Measurements from ENCODE around the gene GRM1.

GRM1 gene

GRCh38 chr6:146367061-146367460, 338.2 kb downstream of the GRM1 start:
- no peak overlapping the region for H3K4me3 Mint-ChIP-seq
- H3K27me3 Mint-ChIP-seq = no peaks in the 10 kb centered on the region
- H3K36me3 Mint-ChIP-seq = no peaks in the 10 kb centered on the region
- peaks cover 14% of the 10 kb centered on the region for H3K9me3 Mint-ChIP-seq
- no peak overlapping the region for H3K27ac Mint-ChIP-seq
- no peaks in the 10 kb centered on the region for H3K4me1 Mint-ChIP-seq

- Mint-ChIP-seq H3K27ac (no peak overlapping the region), H3K4me3 (no peak overlapping the region), H3K27me3 (no peaks in the 10 kb centered on the region), H3K9me3 (peaks cover 17% of the 10 kb centered on the region), H3K4me1 (no peaks in the 10 kb centered on the region), H3K36me3 (no peaks in the 10 kb centered on the region)
Measured at GRCh38 chr6:146369866-146370265, 341.0 kb downstream of the GRM1 start.

GRCh38 chr6:146381486-146381885, 352.6 kb downstream of the GRM1 start:
- H3K27ac Mint-ChIP-seq = no peak overlapping the region
- peaks cover 5% of the 10 kb centered on the region for H3K27me3 Mint-ChIP-seq
- H3K9me3 Mint-ChIP-seq = no peaks in the 10 kb centered on the region
- no peaks in the 10 kb centered on the region for H3K36me3 Mint-ChIP-seq
- no peaks in the 10 kb centered on the region for H3K4me1 Mint-ChIP-seq
- H3K4me3 Mint-ChIP-seq = no peak overlapping the region

GRCh38 chr6:146388736-146389364, 360.0 kb downstream of the GRM1 start:
- H3K27me3 Mint-ChIP-seq = no peaks in the 10 kb centered on the region
- H3K4me3 Mint-ChIP-seq = no peak overlapping the region
- no peaks in the 10 kb centered on the region for H3K36me3 Mint-ChIP-seq
- no peak overlapping the region for H3K27ac Mint-ChIP-seq
- no peaks in the 10 kb centered on the region for H3K4me1 Mint-ChIP-seq
- no peaks in the 10 kb centered on the region for H3K9me3 Mint-ChIP-seq

- Mint-ChIP-seq H3K4me3 (no peak overlapping the region), H3K27ac (no peak overlapping the region), H3K9me3 (no peaks in the 10 kb centered on the region), H3K27me3 (no peaks in the 10 kb centered on the region), H3K4me1 (no peaks in the 10 kb centered on the region), H3K36me3 (no peaks in the 10 kb centered on the region)
Measured at GRCh38 chr6:146389740-146390139, 360.9 kb downstream of the GRM1 start.

GRCh38 chr6:146397638-146398037, 368.8 kb downstream of the GRM1 start:
- Mint-ChIP-seq H3K36me3 (no peaks in the 10 kb centered on the region), H3K9me3 (no peaks in the 10 kb centered on the region), H3K27me3 (no peaks in the 10 kb centered on the region), H3K4me3 (no peak overlapping the region), H3K27ac (no peak overlapping the region), H3K4me1 (no peaks in the 10 kb centered on the region)

- H3K27me3 Mint-ChIP-seq = no peaks in the 10 kb centered on the region
- H3K4me1 Mint-ChIP-seq = no peaks in the 10 kb centered on the region
- H3K4me3 Mint-ChIP-seq = no peak overlapping the region
- H3K36me3 Mint-ChIP-seq = no peaks in the 10 kb centered on the region
- H3K27ac Mint-ChIP-seq = no peak overlapping the region
- H3K9me3 Mint-ChIP-seq = peaks cover 5% of the 10 kb centered on the region
Measured at GRCh38 chr6:146402476-146402875, 373.6 kb downstream of the GRM1 start.

- Mint-ChIP-seq H3K27me3 (no peaks in the 10 kb centered on the region), H3K27ac (no peak overlapping the region), H3K9me3 (peaks cover 5% of the 10 kb centered on the region), H3K36me3 (no peaks in the 10 kb centered on the region), H3K4me3 (no peak overlapping the region), H3K4me1 (no peaks in the 10 kb centered on the region)
Measured at GRCh38 chr6:146408583-146408982, 379.7 kb downstream of the GRM1 start.

- H3K4me1 Mint-ChIP-seq = no peaks in the 10 kb centered on the region
- H3K4me3 Mint-ChIP-seq = no peak overlapping the region
- H3K27me3 Mint-ChIP-seq = no peaks in the 10 kb centered on the region
- peaks cover under 1% of the 10 kb centered on the region for H3K9me3 Mint-ChIP-seq
- H3K27ac Mint-ChIP-seq = no peak overlapping the region
- H3K36me3 Mint-ChIP-seq = no peaks in the 10 kb centered on the region
Measured at GRCh38 chr6:146410851-146411595, 382.2 kb downstream of the GRM1 start.

- Mint-ChIP-seq H3K27ac (no peak overlapping the region), H3K27me3 (peaks cover 1% of the 10 kb centered on the region), H3K9me3 (peaks cover 7% of the 10 kb centered on the region), H3K4me3 (no peak overlapping the region), H3K4me1 (no peaks in the 10 kb centered on the region), H3K36me3 (no peaks in the 10 kb centered on the region)
Measured at GRCh38 chr6:146419576-146419975, 390.7 kb downstream of the GRM1 start.

- no peak overlapping the region for H3K27ac Mint-ChIP-seq
- no peaks in the 10 kb centered on the region for H3K36me3 Mint-ChIP-seq
- no peak overlapping the region for H3K4me3 Mint-ChIP-seq
- H3K9me3 Mint-ChIP-seq = peaks cover 7% of the 10 kb centered on the region
- peaks cover 1% of the 10 kb centered on the region for H3K27me3 Mint-ChIP-seq
- no peaks in the 10 kb centered on the region for H3K4me1 Mint-ChIP-seq
Measured at GRCh38 chr6:146420255-146420654, 391.4 kb downstream of the GRM1 start.

GRCh38 chr6:146422789-146423375, 394.0 kb downstream of the GRM1 start:
- Mint-ChIP-seq H3K4me1 (no peaks in the 10 kb centered on the region), H3K27me3 (peaks cover 1% of the 10 kb centered on the region), H3K36me3 (no peaks in the 10 kb centered on the region), H3K4me3 (no peak overlapping the region), H3K27ac (no peak overlapping the region), H3K9me3 (peaks cover 7% of the 10 kb centered on the region)

GRCh38 chr6:146423452-146423851, 394.6 kb downstream of the GRM1 start:
- no peaks in the 10 kb centered on the region for H3K36me3 Mint-ChIP-seq
- H3K27ac Mint-ChIP-seq = no peak overlapping the region
- H3K4me1 Mint-ChIP-seq = no peaks in the 10 kb centered on the region
- H3K27me3 Mint-ChIP-seq = peaks cover 1% of the 10 kb centered on the region
- H3K4me3 Mint-ChIP-seq = no peak overlapping the region
- H3K9me3 Mint-ChIP-seq = peaks cover 7% of the 10 kb centered on the region

- H3K9me3 Mint-ChIP-seq = no peaks in the 10 kb centered on the region
- no peaks in the 10 kb centered on the region for H3K36me3 Mint-ChIP-seq
- H3K4me3 Mint-ChIP-seq = no peak overlapping the region
- H3K4me1 Mint-ChIP-seq = no peaks in the 10 kb centered on the region
- no peak overlapping the region for H3K27ac Mint-ChIP-seq
- no peaks in the 10 kb centered on the region for H3K27me3 Mint-ChIP-seq
Measured at GRCh38 chr6:146426516-146426915, 397.7 kb downstream of the GRM1 start.

- Mint-ChIP-seq H3K36me3 (no peaks in the 10 kb centered on the region), H3K4me1 (no peaks in the 10 kb centered on the region), H3K9me3 (no peaks in the 10 kb centered on the region), H3K4me3 (no peak overlapping the region), H3K27me3 (peaks cover 6% of the 10 kb centered on the region), H3K27ac (no peak overlapping the region)
Measured at GRCh38 chr6:146429831-146430230, 401.0 kb downstream of the GRM1 start.

All from activated naive CD4-positive, alpha-beta T cell treated with anti-CD3 and anti-CD28 coated beads, Interleukin-2, amount 50 U/mL, for 24 hours (primary cell).